ENCODE measurements around the gene DBX1. TPM values are rescaled to one million over a fixed set of nuclear protein-coding genes. Genes with fewer than 3 reads are reported as not detected.

The DBX1 gene
- total and polyA plus RNA-seq, 10 of the 15 experiments (the other 5 are each of a cell fraction or from before 2014, with no cell fraction given), result not detected

DNA sequence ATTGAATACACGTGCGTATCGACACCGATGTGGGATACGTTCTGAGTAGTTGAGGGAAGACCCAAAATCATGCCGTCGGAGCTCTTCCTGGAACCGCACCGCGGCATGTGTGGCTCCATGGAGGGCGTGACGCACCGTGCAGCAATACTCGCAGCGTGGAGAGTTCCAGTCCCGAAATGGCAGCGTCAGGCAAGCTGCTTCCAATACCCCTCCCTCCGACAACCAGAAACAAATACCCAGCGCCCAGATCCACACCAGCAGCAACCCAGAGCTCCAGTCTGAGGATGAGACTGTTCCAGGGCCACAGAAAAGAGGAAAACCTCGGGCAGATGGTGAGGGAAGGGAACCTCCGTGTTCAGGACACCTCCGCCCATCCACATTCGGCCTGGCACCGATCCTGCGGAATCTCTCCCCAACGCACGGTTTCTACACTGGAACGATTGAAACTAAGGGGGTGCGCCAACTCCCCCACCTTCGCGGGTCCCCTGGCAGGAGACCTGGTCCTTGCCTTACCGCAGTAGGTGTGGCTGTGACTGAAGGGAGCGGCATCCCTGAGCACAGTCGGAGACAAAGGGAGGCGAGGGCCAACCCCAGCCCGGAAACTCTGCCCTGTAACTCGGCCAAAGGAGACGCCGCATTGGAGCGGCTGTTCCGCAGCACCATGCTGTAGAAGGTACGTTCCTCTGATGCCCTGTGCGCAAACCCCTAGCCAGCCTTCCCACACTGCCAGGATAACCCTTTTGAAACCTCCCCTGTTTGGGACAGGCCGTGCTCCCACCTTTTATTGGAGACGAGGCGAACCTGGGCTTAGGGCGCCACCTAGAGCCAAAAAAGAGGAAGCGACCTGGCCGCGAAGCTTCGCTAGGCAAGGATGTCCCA, 28.2 kb downstream of the DBX1 start:
- Histone ChIP-seq H3K4me1 (ENCODE audit: control insufficient read depth, insufficient read depth, low read length) (no peaks in the 10 kb centered on the region), H3K9ac (ENCODE audit: control insufficient read depth, insufficient read depth, low read length) (no peak overlapping the region), H3K27me3 (replicated peaks in 1 of 2; ENCODE audit: control insufficient read depth in 2 of 2, insufficient read depth in 2 of 2, low read length in 1 of 2) (peaks cover 1 to 7% of the 10 kb centered on the region in 2 experiments; a peak in 3 of 4 replicates), H3K9me3 (replicated peaks; ENCODE audit: control insufficient read depth, insufficient read depth, low read length) (no peaks in the 10 kb centered on the region), H4K20me1 (ENCODE audit: control insufficient read depth, insufficient read depth) (0 out of 2 replicates have a peak, but pooled peaks cover 3% of the 10 kb centered on the region), H3K27ac (ENCODE audit: control insufficient read depth, insufficient read depth) (no peak overlapping the region), H3K79me2 (ENCODE audit: control insufficient read depth, insufficient read depth, low read length) (no peaks in the 10 kb centered on the region), H3K36me3 (ENCODE audit: control insufficient read depth in 2 of 2, insufficient read depth in 2 of 2, low read length in 1 of 2) (no peaks in the 10 kb centered on the region), H3K4me3 (no peak overlapping the region), H3K4me2 (ENCODE audit: control insufficient read depth, insufficient read depth) (peak overlapping the region; percentile 50; the same call in 1 of the 2 replicates), H2AFZ (ENCODE audit: control insufficient read depth, low read depth, low read length) (peak overlapping the region; percentile 53)
- intact Hi-C loops (cut with micrococcal nuclease; ENCODE audit: unreplicated experiment) (loop anchor here (1.0 to 10.0 kb wide), 4 partner anchors 63 to 570 kb away; no protein-coding TSS in a partner anchor), in situ Hi-C loops (cut with MboI) (no loop called here)
- RAD21 ChIA-PET (ENCODE audit: unreplicated experiment), result interaction anchor here (0.7 to 2.4 kb wide), 11 partner anchors 178 to 231 kb away, joined by 3 to 15 read pairs (median 5); partner anchors contain the start of gene HTATIP2
- DNase-seq (ENCODE audit: low read depth, low spot score) (no peak), FAIRE-seq (no peak), ATAC-seq (peak; percentile 76)
- SMC1A ChIA-PET (ENCODE audit: uncharacterized antibody, unreplicated experiment), result interaction anchor here (0.6 to 2.5 kb wide), 18 partner anchors 10 to 228 kb away, joined by 3 to 19 read pairs (median 4); no protein-coding TSS in a partner anchor
- CTCF ChIA-PET, result interaction anchor here (0.6 to 5.0 kb wide), 64 partner anchors 9 to 1030 kb away, joined by 3 to 47 read pairs (median 4); partner anchors contain the start of gene HTATIP2
- WGBS (ENCODE audit: insufficient coverage, insufficient replicate concordance, low lambda C conversion rate, missing lambda C conversion rate), result 39% methylated on average over 50 of the region's 51 CpGs
- POLR2A ChIA-PET, result no interaction called here
- no TSS peak for BruUV-seq (replicated peaks)
- TF ChIP-seq SPI1 (IDR thresholded peaks at IDR 0.05; ENCODE audit: borderline replicate concordance, insufficient read depth, low read depth, low read length), result peak; percentile 69
- TF ChIP-seq STAT3 (IDR thresholded peaks at IDR 0.05; ENCODE audit: low read depth, low read length), result no peak
- TF ChIP-seq ATF3 (IDR thresholded peaks at IDR 0.05; ENCODE audit: borderline replicate concordance, extremely low read depth, low read depth, low read length), result no peak
- TF ChIP-seq PRDM15 (CRISPR knock-in tag; IDR thresholded peaks at IDR 0.05), result no peak
- TF ChIP-seq, protein P1, sequence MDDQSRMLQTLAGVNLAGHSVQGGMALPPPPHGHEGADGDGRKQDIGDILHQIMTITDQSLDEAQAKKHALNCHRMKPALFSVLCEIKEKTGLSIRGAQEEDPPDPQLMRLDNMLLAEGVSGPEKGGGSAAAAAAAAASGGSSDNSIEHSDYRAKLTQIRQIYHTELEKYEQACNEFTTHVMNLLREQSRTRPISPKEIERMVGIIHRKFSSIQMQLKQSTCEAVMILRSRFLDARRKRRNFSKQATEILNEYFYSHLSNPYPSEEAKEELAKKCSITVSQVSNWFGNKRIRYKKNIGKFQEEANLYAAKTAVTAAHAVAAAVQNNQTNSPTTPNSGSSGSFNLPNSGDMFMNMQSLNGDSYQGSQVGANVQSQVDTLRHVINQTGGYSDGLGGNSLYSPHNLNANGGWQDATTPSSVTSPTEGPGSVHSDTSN (IDR thresholded peaks at IDR 0.05; ENCODE audit: insufficient replicate concordance, low read depth, low read length), result no peak
- no peak for TF ChIP-seq RCOR1 (conservative IDR thresholded peaks at IDR 0.05; ENCODE audit: low read depth, low read length)
- no peak for TF ChIP-seq RFX5 (IDR thresholded peaks at IDR 0.05; ENCODE audit: low read depth, low read length)
- TF ChIP-seq, protein P2, sequence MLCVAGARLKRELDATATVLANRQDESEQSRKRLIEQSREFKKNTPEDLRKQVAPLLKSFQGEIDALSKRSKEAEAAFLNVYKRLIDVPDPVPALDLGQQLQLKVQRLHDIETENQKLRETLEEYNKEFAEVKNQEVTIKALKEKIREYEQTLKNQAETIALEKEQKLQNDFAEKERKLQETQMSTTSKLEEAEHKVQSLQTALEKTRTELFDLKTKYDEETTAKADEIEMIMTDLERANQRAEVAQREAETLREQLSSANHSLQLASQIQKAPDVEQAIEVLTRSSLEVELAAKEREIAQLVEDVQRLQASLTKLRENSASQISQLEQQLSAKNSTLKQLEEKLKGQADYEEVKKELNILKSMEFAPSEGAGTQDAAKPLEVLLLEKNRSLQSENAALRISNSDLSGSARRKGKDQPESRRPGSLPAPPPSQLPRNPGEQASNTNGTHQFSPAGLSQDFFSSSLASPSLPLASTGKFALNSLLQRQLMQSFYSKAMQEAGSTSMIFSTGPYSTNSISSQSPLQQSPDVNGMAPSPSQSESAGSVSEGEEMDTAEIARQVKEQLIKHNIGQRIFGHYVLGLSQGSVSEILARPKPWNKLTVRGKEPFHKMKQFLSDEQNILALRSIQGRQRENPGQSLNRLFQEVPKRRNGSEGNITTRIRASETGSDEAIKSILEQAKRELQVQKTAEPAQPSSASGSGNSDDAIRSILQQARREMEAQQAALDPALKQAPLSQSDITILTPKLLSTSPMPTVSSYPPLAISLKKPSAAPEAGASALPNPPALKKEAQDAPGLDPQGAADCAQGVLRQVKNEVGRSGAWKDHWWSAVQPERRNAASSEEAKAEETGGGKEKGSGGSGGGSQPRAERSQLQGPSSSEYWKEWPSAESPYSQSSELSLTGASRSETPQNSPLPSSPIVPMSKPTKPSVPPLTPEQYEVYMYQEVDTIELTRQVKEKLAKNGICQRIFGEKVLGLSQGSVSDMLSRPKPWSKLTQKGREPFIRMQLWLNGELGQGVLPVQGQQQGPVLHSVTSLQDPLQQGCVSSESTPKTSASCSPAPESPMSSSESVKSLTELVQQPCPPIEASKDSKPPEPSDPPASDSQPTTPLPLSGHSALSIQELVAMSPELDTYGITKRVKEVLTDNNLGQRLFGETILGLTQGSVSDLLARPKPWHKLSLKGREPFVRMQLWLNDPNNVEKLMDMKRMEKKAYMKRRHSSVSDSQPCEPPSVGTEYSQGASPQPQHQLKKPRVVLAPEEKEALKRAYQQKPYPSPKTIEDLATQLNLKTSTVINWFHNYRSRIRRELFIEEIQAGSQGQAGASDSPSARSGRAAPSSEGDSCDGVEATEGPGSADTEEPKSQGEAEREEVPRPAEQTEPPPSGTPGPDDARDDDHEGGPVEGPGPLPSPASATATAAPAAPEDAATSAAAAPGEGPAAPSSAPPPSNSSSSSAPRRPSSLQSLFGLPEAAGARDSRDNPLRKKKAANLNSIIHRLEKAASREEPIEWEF (IDR thresholded peaks at IDR 0.05; ENCODE audit: insufficient replicate concordance, low read depth, low read length), result no peak
- TF ChIP-seq SMC3 (IDR thresholded peaks at IDR 0.05; ENCODE audit: borderline replicate concordance, low read length), result peak; percentile 47; the same call in 1 of the 2 replicates
- TF ChIP-seq SUPT20H (IDR thresholded peaks at IDR 0.05; ENCODE audit: borderline replicate concordance, control insufficient read depth, low read depth, low read length), result no peak
